ENCODE results near the gene ROR2. TPM values are rescaled to one million over a fixed set of nuclear protein-coding genes. Genes with fewer than 3 reads are reported as not detected.
A peak's percentile ranks its signal among the peaks of the same experiment; 100 is the strongest.
"Not testable (repeated sequence)": the region's sequence is repeated elsewhere in the genome, so short reads cannot be mapped to it uniquely, and the experiment has no call there.

ROR2 gene
- total RNA-seq, 1 donor = 3.0 TPM

DNA sequence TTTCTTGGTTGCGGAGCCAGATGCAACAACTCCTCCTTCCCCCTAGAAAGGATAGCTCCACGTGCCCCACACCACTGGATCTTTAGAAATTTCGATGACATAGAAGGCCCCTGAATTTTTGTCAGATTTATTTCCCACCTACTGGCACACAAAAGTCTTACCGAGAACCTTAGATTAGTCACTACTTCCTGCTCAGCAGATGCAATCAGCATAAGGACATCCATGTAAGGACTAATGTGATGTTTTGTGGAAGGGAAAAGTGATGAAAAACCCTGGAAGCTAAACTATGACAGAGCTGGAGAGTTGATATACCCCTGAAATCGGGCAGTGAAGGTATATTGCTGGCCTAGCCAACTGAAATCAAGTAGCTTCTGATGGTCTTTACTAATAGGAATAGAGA lies 400.9 kb downstream of the ROR2 start:
- H3K4me3 ChIP-seq (ENCODE audit: low read depth, low read length) = no peak overlapping the region
- no peak for DNase-seq (ENCODE audit: low read depth)
- TF ChIP-seq, protein P1, sequence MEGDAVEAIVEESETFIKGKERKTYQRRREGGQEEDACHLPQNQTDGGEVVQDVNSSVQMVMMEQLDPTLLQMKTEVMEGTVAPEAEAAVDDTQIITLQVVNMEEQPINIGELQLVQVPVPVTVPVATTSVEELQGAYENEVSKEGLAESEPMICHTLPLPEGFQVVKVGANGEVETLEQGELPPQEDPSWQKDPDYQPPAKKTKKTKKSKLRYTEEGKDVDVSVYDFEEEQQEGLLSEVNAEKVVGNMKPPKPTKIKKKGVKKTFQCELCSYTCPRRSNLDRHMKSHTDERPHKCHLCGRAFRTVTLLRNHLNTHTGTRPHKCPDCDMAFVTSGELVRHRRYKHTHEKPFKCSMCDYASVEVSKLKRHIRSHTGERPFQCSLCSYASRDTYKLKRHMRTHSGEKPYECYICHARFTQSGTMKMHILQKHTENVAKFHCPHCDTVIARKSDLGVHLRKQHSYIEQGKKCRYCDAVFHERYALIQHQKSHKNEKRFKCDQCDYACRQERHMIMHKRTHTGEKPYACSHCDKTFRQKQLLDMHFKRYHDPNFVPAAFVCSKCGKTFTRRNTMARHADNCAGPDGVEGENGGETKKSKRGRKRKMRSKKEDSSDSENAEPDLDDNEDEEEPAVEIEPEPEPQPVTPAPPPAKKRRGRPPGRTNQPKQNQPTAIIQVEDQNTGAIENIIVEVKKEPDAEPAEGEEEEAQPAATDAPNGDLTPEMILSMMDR (IDR thresholded peaks at IDR 0.05; ENCODE audit: insufficient read depth, low read depth, low read length) = no peak

DNA sequence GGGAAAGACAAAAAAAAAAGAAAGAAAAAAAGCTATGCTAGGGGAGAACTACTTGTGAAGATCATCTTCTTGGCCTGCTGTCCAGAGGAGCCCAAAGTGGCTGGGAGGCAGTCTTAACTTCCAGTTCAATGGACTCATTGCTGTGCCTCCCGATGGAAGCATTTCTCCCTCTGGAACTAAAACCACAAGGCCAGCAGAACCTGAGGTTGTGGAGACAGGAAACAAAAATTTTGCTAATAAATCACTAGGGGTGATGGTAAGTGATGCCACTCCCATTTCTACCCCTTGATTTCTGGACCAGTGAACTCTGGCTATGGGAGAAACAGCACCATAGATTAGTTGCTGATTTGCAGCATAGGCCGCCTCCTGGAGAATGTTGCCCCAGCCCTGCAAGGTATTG lies 402.9 kb downstream of the ROR2 start:
- TF ChIP-seq, protein P1 (IDR thresholded peaks at IDR 0.05; ENCODE audit: insufficient read depth, low read depth, low read length) = no peak
- DNase-seq (ENCODE audit: low read depth) = no peak
- H3K4me3 ChIP-seq (ENCODE audit: low read depth, low read length) = no peak overlapping the region

DNA sequence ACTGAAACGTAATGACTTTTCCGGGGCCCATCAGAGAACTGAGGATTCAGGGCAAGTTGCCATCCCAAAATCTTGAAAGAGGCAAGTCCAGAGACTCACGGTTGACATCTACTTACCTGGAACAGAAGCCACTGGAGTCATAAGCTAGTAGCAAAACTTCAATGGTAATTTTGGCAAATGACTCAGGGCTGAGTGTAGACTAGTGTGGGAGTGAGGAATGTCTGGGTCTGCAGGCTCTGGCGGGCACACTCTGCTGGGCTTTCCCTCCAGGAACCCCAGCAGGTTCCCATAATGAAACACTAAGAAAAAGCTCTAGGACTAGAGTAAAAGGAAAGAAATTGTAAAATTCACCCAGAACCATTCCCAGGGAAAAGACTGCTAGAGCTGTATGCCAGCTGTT lies 403.5 kb downstream of the ROR2 start:
- TF ChIP-seq, protein P1 (IDR thresholded peaks at IDR 0.05; ENCODE audit: insufficient read depth, low read depth, low read length) = no peak
- DNase-seq (ENCODE audit: low read depth) = no peak
- H3K4me3 ChIP-seq (ENCODE audit: low read depth, low read length) = no peak overlapping the region

DNA sequence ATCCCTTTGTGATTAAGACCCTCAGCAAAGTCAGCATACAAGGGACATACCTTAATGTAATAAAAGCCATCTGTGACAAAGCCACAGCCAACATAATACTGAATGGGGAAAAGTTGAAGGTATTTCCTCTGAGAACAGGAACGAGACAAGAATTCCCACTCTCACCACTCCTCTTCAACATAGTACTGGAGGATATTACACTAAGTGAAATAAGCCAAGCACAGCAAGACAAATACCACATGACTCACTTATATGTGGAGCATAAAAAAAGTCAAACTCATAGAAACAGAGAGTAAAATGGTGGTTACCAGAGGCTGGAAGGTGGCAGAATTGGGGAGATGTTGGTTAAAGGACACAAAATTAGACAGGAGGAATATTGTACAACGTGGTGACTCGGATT lies 408.3 kb downstream of the ROR2 start:
- TF ChIP-seq, protein P1 (IDR thresholded peaks at IDR 0.05; ENCODE audit: insufficient read depth, low read depth, low read length) = no peak
- DNase-seq (ENCODE audit: low read depth) = no peak
- no peak overlapping the region for H3K4me3 ChIP-seq (ENCODE audit: low read depth, low read length)

DNA sequence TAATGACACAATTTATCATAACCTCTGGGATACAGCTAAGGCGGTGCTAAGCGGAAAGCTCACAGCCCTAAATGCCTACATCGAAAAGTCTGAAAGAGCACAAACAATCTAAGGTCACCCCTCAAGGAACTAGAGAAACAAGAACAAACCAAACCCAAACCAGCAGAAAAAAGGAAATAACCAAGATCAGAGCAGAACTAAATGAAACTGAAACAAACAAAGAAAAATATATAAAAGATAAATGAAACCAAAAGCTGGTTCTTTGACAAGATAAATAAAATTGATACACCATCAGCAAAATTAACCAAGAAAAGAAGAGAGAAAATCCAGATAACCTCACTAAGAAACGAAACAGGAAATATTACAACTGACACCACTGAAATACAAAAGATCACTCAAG lies 409.5 kb downstream of the ROR2 start:
- not testable (repeated sequence) for H3K4me3 ChIP-seq (ENCODE audit: low read depth, low read length); DNase-seq (ENCODE audit: low read depth)

DNA sequence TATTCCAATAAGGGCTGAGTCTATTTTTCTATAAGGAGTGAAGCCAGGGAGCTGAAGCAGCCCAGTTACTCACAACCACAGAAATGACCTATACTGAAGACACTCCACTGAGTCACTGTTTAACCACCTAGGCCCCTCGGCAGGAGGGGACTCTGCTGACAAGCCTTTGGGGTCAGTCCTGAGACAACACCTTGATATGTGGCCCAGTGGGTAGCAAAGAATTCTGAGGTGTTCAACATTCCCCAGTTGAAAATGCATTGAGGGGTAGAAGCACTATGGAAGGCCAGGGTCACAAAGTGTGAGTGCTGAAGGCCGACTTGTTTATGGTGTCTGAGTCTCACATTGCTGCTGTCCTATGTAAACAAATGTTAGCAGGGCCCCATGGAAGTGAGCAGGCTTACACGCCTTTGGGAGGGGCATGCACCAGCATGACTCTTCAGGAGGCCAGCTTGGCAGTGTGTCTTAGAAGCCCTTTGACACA lies 413.8 kb downstream of the ROR2 start:
- TF ChIP-seq, protein P1 (IDR thresholded peaks at IDR 0.05; ENCODE audit: insufficient read depth, low read depth, low read length) = no peak
- peak; percentile 71 for DNase-seq (ENCODE audit: low read depth)
- no peak overlapping the region for H3K4me3 ChIP-seq (ENCODE audit: low read depth, low read length)

DNA sequence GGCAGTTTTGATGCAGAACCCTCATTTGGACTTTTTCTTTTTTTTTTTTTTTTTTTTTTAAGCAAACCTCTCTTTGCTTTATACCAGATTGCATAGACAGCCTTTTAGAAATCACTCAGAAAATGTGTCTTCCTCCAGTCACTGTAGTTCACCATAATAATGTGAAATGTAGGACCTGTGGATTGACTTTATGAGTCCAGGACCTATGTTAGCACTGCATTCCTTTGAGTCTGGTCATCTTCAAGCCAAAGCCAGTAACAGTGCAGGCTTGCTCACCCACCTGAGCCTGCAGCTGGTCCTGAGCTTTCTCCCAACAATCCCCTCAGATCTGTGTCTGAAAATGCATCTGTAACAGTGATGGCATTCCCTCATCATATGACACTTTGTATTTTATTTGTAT lies 415.7 kb downstream of the ROR2 start:
- DNase-seq (ENCODE audit: low read depth) = no peak
- TF ChIP-seq, protein P1 (IDR thresholded peaks at IDR 0.05; ENCODE audit: insufficient read depth, low read depth, low read length) = no peak
- H3K4me3 ChIP-seq (ENCODE audit: low read depth, low read length) = no peak overlapping the region

Data from fibroblast of villous mesenchyme (primary cell).